GM12878 (cell line): Measurements from ENCODE around the gene URI1. TPM values are rescaled to one million over a fixed set of nuclear protein-coding genes. Genes with fewer than 3 reads are reported as not detected.

Source experiments
- ATAC-seq: fragments of 200-7000 bp; cut with Tn5 transposase; 3 replicates; pipeline ENCODE4 v1.9.1; 2020; ENCODE audit warnings: mild to moderate bottlenecking, moderate library complexity
- BruUV-seq: library from RNA; stranded (reverse); fragments of 400-500 nt; replicated peaks from 2 replicates; lab custom pipeline; 2021; lab: Mats Ljungman, UMichigan
- CTCF ChIA-PET: fragments of 300-600 bp; sonication (Branson Sonifier 250); formaldehyde crosslinking; extraction: SDS; loops from one replicate; lab custom pipeline; 2021; ENCODE audit warnings: inconsistent platforms; lab: Yijun Ruan, JAX
- POLR2A ChIA-PET: fragments of 350-600 bp; formaldehyde crosslinking; extraction: SDS; loops from one replicate; lab custom pipeline; 2021; ENCODE audit warnings: inconsistent platforms; lab: Charles Lee
- RAD21 ChIA-PET: fragments of 300-600 bp; sonication (Branson Sonifier 250); formaldehyde crosslinking; loops from one replicate; lab custom pipeline; 2023; ENCODE audit warnings: antibody characterized with exemption; ENCODE audit not compliant: unreplicated experiment; lab: Charles Lee
- SMC1A ChIA-PET: fragments of 300-600 bp; sonication (Branson Sonifier 250); formaldehyde crosslinking; loops from one replicate; lab custom pipeline; 2023; ENCODE audit not compliant: unreplicated experiment, uncharacterized antibody; lab: Charles Lee
- DNase-seq: peaks from one replicate; pipeline ENCODE4 v3.0.0-alpha.2; 2011; ENCODE audit warnings: low read depth, low spot score
- FAIRE-seq: peaks from 3 replicates; lab custom pipeline; 2011; peaks lifted over from hg19 to GRCh38; lab: Jason Lieb, UNC
- H2AFZ ChIP-seq: 2 replicates; pipeline ENCODE4 v1.6.0; 2011; ENCODE audit warnings: low read depth, low read length, control low read depth; ENCODE audit not compliant: control insufficient read depth
- H3K27ac ChIP-seq: 2 replicates; pipeline ENCODE4 v1.5.1; 2011; ENCODE audit warnings: control low read depth; ENCODE audit not compliant: control insufficient read depth, insufficient read depth
- H3K27me3 ChIP-seq, 2 experiments: replicated peaks in 1 of 2; 2 replicates each; pipeline versions ENCODE4 v1.6.0 to v1.6.1; 2011; ENCODE audit warnings: low read length in 1 of 2; ENCODE audit not compliant: control insufficient read depth in 2 of 2, insufficient read depth in 2 of 2
- H3K36me3 ChIP-seq, 2 experiments: 2 replicates each; pipeline ENCODE4 v1.5.1; 2011; ENCODE audit warnings: low read length in 1 of 2; ENCODE audit not compliant: control insufficient read depth in 2 of 2, insufficient read depth in 2 of 2
- H3K4me1 ChIP-seq: 2 replicates; pipeline ENCODE4 v1.6.1; 2011; ENCODE audit warnings: mild to moderate bottlenecking, low read length, moderate library complexity, mixed read lengths; ENCODE audit not compliant: control insufficient read depth, insufficient read depth
- H3K4me2 ChIP-seq: 2 replicates; pipeline ENCODE4 v1.6.0; 2011; ENCODE audit warnings: control low read depth; ENCODE audit not compliant: control insufficient read depth, insufficient read depth
- H3K4me3 ChIP-seq: fragments of 200-600 bp; sonication (generic); 2 replicates; pipeline ENCODE4 v1.5.1; 2016
- H3K79me2 ChIP-seq: 2 replicates; pipeline ENCODE4 v1.6.0; 2011; ENCODE audit warnings: low read length; ENCODE audit not compliant: control insufficient read depth, insufficient read depth
- H3K9ac ChIP-seq: 2 replicates; pipeline ENCODE4 v1.8.0; 2011; ENCODE audit warnings: low read length, control low read depth, mixed read lengths; ENCODE audit not compliant: control insufficient read depth, insufficient read depth
- H3K9me3 ChIP-seq: replicated peaks from 3 replicates; pipeline ENCODE4 v1.5.1; 2011; ENCODE audit warnings: mild to moderate bottlenecking, low read length; ENCODE audit not compliant: control insufficient read depth, insufficient read depth
- H4K20me1 ChIP-seq: 2 replicates; pipeline ENCODE4 v1.6.0; 2011; ENCODE audit not compliant: control insufficient read depth, insufficient read depth
- BACH1 ChIP-seq: fragments of 450-650 bp; IDR thresholded peaks from 2 replicates; pipeline ENCODE4 v1.6.1; 2017; ENCODE audit warnings: mild to moderate bottlenecking, borderline replicate concordance
- CBX3 ChIP-seq: fragments of 200-600 bp; sonication (generic); IDR thresholded peaks from 2 replicates; pipeline ENCODE4 v1.6.1; 2016; ENCODE audit warnings: low read depth, borderline replicate concordance
- CHD1 ChIP-seq: IDR thresholded peaks from 2 replicates; pipeline ENCODE4 v1.6.1; 2012; ENCODE audit warnings: low read depth, low read length, improper control_type of control experiment
- FOS ChIP-seq: IDR thresholded peaks from 3 replicates; pipeline ENCODE4 v1.6.1; 2011; ENCODE audit warnings: borderline replicate concordance; ENCODE audit not compliant: insufficient read length; ENCODE audit errors: extremely low read depth
- GABPA ChIP-seq: IDR thresholded peaks from 2 replicates; pipeline ENCODE4 v1.6.1; 2014; ENCODE audit warnings: antibody characterized with exemption, low read depth, mild to moderate bottlenecking, inconsistent platforms
- MEF2B ChIP-seq: fragments of 450-650 bp; IDR thresholded peaks from 2 replicates; pipeline ENCODE4 v1.6.1; 2018; ENCODE audit warnings: mild to moderate bottlenecking, moderate library complexity; ENCODE audit not compliant: partially characterized antibody, poor library complexity, severe bottlenecking
- NR2C2 ChIP-seq: IDR thresholded peaks from 2 replicates; pipeline ENCODE4 v1.6.1; 2011; ENCODE audit warnings: borderline replicate concordance, low read depth; ENCODE audit not compliant: control insufficient read depth, insufficient read length
- RAD21 ChIP-seq: IDR thresholded peaks from 2 replicates; pipeline ENCODE4 v1.6.1; 2011; ENCODE audit warnings: mild to moderate bottlenecking, low read depth, low read length, moderate library complexity; ENCODE audit not compliant: insufficient read depth
- RB1 ChIP-seq: fragments of 450-650 bp; formaldehyde crosslinking; IDR thresholded peaks from 2 replicates; pipeline ENCODE4 v1.6.1; 2017; ENCODE audit warnings: mild to moderate bottlenecking, borderline replicate concordance
- RFX5 ChIP-seq: IDR thresholded peaks from 2 replicates; pipeline ENCODE4 v1.6.1; 2011; ENCODE audit warnings: low read depth, low read length, improper control_type of control experiment
- SIX5 ChIP-seq: IDR thresholded peaks from 2 replicates; pipeline ENCODE4 v1.6.1; 2011; ENCODE audit warnings: mild to moderate bottlenecking, low read depth, low read length, moderate library complexity; ENCODE audit not compliant: severe bottlenecking
- SMARCA5 ChIP-seq: fragments of 450-650 bp; IDR thresholded peaks from 2 replicates; pipeline ENCODE4 v1.6.1; 2017; ENCODE audit warnings: mild to moderate bottlenecking
- SP1 ChIP-seq: IDR thresholded peaks from one replicate; pipeline ENCODE4 v1.6.1; 2011; ENCODE audit warnings: low read depth, low read length
- STAT3 ChIP-seq: IDR thresholded peaks from 2 replicates; pipeline ENCODE4 v1.6.1; 2011; ENCODE audit warnings: low read depth, low read length, improper control_type of control experiment
- TBL1XR1 ChIP-seq: IDR thresholded peaks from 2 replicates; pipeline ENCODE4 v1.6.1; 2012; ENCODE audit warnings: low read depth, low read length, improper control_type of control experiment
- WGBS: methylation state at CpG from one replicate; pipeline ENCODE4 v1.1.6; 2016; ENCODE audit warnings: low lambda C conversion rate; ENCODE audit not compliant: insufficient replicate concordance, insufficient coverage; ENCODE audit errors: missing lambda C conversion rate; 5-methylcytosine and 5-hydroxymethylcytosine counted together
- in situ Hi-C: fragments of 300-500 bp; cut with MboI; formaldehyde crosslinking; loops from 9 replicates; pipeline ENCODE4 v1.14.3; 2018; ENCODE audit warnings: mixed read lengths
- intact Hi-C: fragments of 100-400 bp; cut with micrococcal nuclease; formaldehyde crosslinking; loops from one replicate; pipeline ENCODE4 v1.14.2; 2022; ENCODE audit not compliant: unreplicated experiment
- polyA plus RNA-seq, 11 experiments: library from polyadenylated mRNA; depleted of rRNA in 4 of 11; unstranded in 6 of 11; stranded (reverse) in 5 of 11; fragments of >200 nt; fragmentation: Nextera tagmentation in 4 of 11; fragmentation: Illumina TruSeq in 1 of 11; extraction: Ambion mirVana in 4 of 11; extraction: Trizol in 1 of 11; gene quantifications; 1 replicate in 1 of 11; 2 replicates in 10 of 11; pipeline versions ENCODE4 v1.2.1 to v1.2.3, GENCODE V29; 2011 to 2016; ENCODE audit warnings: inconsistent platforms in 2 of 11, missing spikeins in 2 of 11, low read depth in 1 of 11
- total RNA-seq, 4 experiments: library from RNA; depleted of rRNA in 3 of 4; stranded (reverse); fragments of >200 nt in 3 of 4; fragmentation: Illumina TruSeq in 1 of 4; extraction: Trizol in 1 of 4; gene quantifications; 2 replicates each; pipeline versions ENCODE4 v1.2.1 to v1.2.3, GENCODE V29; 2013 to 2021
- TF ChIP-seq, protein P1 (sequence below): IDR thresholded peaks from 2 replicates; pipeline ENCODE4 v1.6.1; 2011; ENCODE audit warnings: mild to moderate bottlenecking, low read depth, low read length, moderate library complexity; ENCODE audit not compliant: insufficient replicate concordance
- TF ChIP-seq, protein P2 (sequence below): fragments of 450-650 bp; formaldehyde crosslinking; IDR thresholded peaks from 2 replicates; pipeline ENCODE4 v1.4.0; 2020; ENCODE audit warnings: mild to moderate bottlenecking, moderate library complexity

URI1 gene
- total and polyA plus RNA-seq, 10 of the 15 experiments (the other 5 are each of a cell fraction or from before 2014, with no cell fraction given) = 15.2 to 94.2 (median 47.9) TPM

DNA sequence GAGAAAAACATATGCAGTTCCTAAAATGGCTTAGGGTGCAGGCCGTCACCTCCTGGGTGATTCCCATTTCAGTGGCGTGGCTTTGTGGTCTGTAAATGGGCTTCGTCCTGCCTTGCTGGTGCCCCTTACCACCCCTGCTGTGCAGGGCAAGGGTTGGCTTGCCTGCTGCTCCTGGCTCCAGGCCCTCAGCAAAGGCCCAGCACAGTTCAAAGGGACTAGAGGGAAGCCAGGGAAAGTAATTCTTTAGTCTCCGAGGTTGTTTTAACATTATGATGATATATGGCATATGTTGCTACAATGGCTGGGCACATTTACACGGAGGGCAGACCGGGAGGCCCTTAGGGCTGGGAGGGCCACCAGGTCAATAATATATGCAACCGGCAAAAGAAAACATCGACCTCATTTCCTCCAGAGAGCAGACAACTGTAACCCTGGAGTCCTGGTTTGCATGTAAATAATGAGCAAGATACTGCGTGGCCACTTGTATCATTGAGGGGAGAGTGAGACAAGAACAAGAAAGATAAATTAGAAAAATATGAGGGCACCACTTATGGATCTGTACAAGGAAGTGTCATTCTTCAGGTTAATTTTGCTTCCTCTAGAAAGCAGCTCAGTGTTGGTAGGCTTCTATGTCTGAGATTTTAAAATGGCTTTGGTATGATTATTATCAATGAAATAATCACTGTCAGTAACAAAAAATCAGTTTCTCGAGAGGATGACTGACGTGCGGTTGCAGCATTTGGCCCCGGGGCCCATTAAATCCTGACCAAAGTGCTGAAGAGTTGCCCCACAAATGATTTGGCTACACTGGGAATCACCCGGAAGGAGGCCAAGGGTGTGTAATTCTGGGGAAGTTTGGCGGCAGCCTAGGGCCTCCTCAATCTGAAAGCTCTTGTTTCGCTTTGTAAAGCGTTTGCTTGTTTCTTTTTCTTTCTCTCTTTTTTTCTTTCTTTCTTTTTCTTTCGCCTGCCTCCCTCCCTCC is 32.8 kb upstream of the URI1 start:
- no peaks in the 10 kb centered on the region for H3K4me1 ChIP-seq
- SMC1A ChIA-PET = no interaction called here
- H2AFZ ChIP-seq = no peak overlapping the region
- RAD21 ChIA-PET = no interaction called here
- no peak overlapping the region for H3K4me3 ChIP-seq
- no peak overlapping the region for H3K9ac ChIP-seq
- H3K9me3 ChIP-seq = no peaks in the 10 kb centered on the region
- no peak overlapping the region for H3K4me2 ChIP-seq
- H3K27ac ChIP-seq = no peak overlapping the region
- TF ChIP-seq CBX3 = no peak
- no peak for TF ChIP-seq SIX5
- no peak for TF ChIP-seq SMARCA5
- TF ChIP-seq RFX5 = no peak
- TF ChIP-seq NR2C2 = no peak
- no peak for TF ChIP-seq CHD1
- TF ChIP-seq SP1 = no peak
- TF ChIP-seq, protein P1, sequence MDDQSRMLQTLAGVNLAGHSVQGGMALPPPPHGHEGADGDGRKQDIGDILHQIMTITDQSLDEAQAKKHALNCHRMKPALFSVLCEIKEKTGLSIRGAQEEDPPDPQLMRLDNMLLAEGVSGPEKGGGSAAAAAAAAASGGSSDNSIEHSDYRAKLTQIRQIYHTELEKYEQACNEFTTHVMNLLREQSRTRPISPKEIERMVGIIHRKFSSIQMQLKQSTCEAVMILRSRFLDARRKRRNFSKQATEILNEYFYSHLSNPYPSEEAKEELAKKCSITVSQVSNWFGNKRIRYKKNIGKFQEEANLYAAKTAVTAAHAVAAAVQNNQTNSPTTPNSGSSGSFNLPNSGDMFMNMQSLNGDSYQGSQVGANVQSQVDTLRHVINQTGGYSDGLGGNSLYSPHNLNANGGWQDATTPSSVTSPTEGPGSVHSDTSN = no peak
- no peak for TF ChIP-seq RAD21
- TF ChIP-seq MEF2B = no peak
- TF ChIP-seq GABPA = no peak
- no peak for TF ChIP-seq STAT3
- TF ChIP-seq BACH1 = no peak
- TF ChIP-seq FOS = no peak
- TF ChIP-seq RB1 = no peak
- no peak for TF ChIP-seq TBL1XR1
- TF ChIP-seq, protein P2, sequence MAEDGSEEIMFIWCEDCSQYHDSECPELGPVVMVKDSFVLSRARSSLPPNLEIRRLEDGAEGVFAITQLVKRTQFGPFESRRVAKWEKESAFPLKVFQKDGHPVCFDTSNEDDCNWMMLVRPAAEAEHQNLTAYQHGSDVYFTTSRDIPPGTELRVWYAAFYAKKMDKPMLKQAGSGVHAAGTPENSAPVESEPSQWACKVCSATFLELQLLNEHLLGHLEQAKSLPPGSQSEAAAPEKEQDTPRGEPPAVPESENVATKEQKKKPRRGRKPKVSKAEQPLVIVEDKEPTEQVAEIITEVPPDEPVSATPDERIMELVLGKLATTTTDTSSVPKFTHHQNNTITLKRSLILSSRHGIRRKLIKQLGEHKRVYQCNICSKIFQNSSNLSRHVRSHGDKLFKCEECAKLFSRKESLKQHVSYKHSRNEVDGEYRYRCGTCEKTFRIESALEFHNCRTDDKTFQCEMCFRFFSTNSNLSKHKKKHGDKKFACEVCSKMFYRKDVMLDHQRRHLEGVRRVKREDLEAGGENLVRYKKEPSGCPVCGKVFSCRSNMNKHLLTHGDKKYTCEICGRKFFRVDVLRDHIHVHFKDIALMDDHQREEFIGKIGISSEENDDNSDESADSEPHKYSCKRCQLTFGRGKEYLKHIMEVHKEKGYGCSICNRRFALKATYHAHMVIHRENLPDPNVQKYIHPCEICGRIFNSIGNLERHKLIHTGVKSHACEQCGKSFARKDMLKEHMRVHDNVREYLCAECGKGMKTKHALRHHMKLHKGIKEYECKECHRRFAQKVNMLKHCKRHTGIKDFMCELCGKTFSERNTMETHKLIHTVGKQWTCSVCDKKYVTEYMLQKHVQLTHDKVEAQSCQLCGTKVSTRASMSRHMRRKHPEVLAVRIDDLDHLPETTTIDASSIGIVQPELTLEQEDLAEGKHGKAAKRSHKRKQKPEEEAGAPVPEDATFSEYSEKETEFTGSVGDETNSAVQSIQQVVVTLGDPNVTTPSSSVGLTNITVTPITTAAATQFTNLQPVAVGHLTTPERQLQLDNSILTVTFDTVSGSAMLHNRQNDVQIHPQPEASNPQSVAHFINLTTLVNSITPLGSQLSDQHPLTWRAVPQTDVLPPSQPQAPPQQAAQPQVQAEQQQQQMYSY (CRISPR knock-in tag) = no peak
- H3K79me2 ChIP-seq = no peaks in the 10 kb centered on the region
- 56% methylated on average over 18 of the region's 18 CpGs for WGBS
- DNase-seq = no peak
- POLR2A ChIA-PET = no interaction called here
- H3K36me3 ChIP-seq = no peaks in the 10 kb centered on the region
- in situ Hi-C loops (no loop called here), intact Hi-C loops (no loop called here)
- FAIRE-seq = no peak
- H4K20me1 ChIP-seq = no peaks in the 10 kb centered on the region
- ATAC-seq = no peak
- CTCF ChIA-PET = no interaction called here
- no TSS peak for BruUV-seq
- no peaks in the 10 kb centered on the region for H3K27me3 ChIP-seq
